Lower leg skin (tissue), 4 donors: ENCODE results near the gene TACR2. TPM values are rescaled to one million over a fixed set of nuclear protein-coding genes. Genes with fewer than 3 reads are reported as not detected.
A peak's percentile ranks its signal among the peaks of the same experiment; 100 is the strongest.

Experiments
- DNase-seq, 2 donors: peaks; one replicate each; pipeline ENCODE4 v3.0.0-alpha.2; 2019; ENCODE audit warnings: low spot score in 2 of 2
- H3K4me3 ChIP-seq: fragments of 200-600 bp; sonication (generic); 2 replicates; pipeline ENCODE4 v1.5.1; 2017; ENCODE audit warnings: mild to moderate bottlenecking, low read depth; ENCODE audit not compliant: poor library complexity, severe bottlenecking
- CTCF ChIP-seq, 3 donors: fragments of 450-650 bp; IDR thresholded peaks; one replicate each; pipeline ENCODE4 v1.5.1; 2016; ENCODE audit warnings: antibody characterized with exemption in 3 of 3, mild to moderate bottlenecking in 3 of 3, moderate library complexity in 2 of 3
- POLR2A ChIP-seq, 2 donors: fragments of 450-650 bp; IDR thresholded peaks; one replicate each; pipeline ENCODE4 v1.6.1; 2016 to 2017; ENCODE audit warnings: antibody characterized with exemption in 2 of 2, mild to moderate bottlenecking in 1 of 2, moderate library complexity in 1 of 2
- WGBS, 2 donors: methylation state at CpG; one replicate each; pipeline ENCODE4 v1.1.5; 2018; 5-methylcytosine and 5-hydroxymethylcytosine counted together
- intact Hi-C: fragments of 100-400 bp; cut with DNase I; formaldehyde crosslinking; loops from one replicate; pipeline ENCODE4 v1.15.0; 2023; ENCODE audit warnings: low total_unique reads
- total RNA-seq, 4 donors: library from RNA; depleted of rRNA; stranded (reverse); fragments of >200 nt; gene quantifications; one replicate each; pipeline ENCODE4 v1.1.0, GENCODE V29; 2016

Gene TACR2
- total RNA-seq, 4 donors from 2014 or later: 0.29 to 1.8 (median 1.7) TPM; not detected in 1

DNA sequence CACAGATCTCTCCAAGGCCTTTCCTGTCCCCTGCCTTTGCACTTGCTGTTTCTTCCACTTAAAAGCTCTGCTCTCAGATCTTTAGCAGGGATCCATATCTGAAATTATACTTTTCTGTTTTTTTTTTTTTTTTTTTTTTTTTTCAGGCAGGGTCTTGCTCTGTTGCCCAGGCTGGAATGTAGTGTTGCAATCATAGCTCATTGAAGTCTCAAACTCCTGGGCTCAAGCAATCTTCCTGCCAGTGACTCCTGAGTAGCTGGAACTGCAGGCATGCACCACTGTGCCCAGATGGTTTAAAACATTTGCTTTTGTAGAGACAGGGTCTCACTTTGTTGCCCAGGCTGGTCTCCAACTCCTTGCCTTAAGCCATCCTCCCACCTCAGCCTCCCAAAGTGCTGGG is 29.5 kb upstream of the TACR2 start:
- DNase-seq: no peak
- intact Hi-C loops: no loop called here

DNA sequence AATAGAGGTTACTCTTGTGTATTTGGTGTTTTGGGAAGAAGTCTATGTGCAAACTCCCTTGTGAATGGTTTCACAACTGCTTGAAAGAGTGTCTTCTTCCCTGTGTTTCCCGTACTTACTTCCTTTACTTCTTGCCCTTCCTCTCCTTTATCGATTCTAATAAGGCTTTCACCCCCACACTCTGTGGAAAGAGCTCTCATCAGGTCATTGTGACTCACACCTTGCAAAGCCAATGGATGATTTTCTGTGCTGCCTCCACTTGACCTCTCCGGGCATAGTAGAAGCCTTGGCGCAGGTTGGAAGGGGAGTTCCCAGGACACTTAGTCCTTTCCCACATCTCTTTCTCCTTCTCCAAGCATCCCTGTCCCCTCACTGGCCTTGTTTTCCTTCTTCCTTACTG is 28.3 kb upstream of the TACR2 start:
- WGBS, 2 donors: 85 to 92% methylated on average over 4 of the region's 4 CpGs
- TF ChIP-seq CTCF (IDR thresholded peaks at IDR 0.05): no peak
- TF ChIP-seq POLR2A (IDR thresholded peaks at IDR 0.05): no peak
- no peak overlapping the region for H3K4me3 ChIP-seq
- intact Hi-C loops: no loop called here
- no peak for DNase-seq

More for the DNA sequence above, 29.5 kb upstream of the TACR2 start:
- no peak for TF ChIP-seq CTCF (IDR thresholded peaks at IDR 0.05)
- TF ChIP-seq POLR2A (IDR thresholded peaks at IDR 0.05): no peak
- H3K4me3 ChIP-seq: no peak overlapping the region

- peak in 1 of 2 donors; percentile 14 for DNase-seq
- TF ChIP-seq POLR2A (IDR thresholded peaks at IDR 0.05) (no peak), CTCF (IDR thresholded peaks at IDR 0.05) (no peak)
- WGBS, 2 donors: 67 to 77% methylated on average over 1 of the region's 1 CpG
- intact Hi-C loops: no loop called here
- no peak overlapping the region for H3K4me3 ChIP-seq
Measured at GRCh38 chr10:69443354-69443753, 26.6 kb upstream of the TACR2 start.

GRCh38 chr10:69439813-69440506 is 23.2 kb upstream of the TACR2 start:
- TF ChIP-seq CTCF (IDR thresholded peaks at IDR 0.05): no peak
- no peak for TF ChIP-seq POLR2A (IDR thresholded peaks at IDR 0.05)
- 32 to 36% methylated on average over 5 of the region's 5 CpGs for WGBS, 2 donors
- intact Hi-C loops: no loop called here
- DNase-seq: peak in 1 of 2 donors; percentile 77
- H3K4me3 ChIP-seq: no peak overlapping the region

- peak; percentile 63 to 86 for DNase-seq
- intact Hi-C loops: no loop called here
- 12 to 15% methylated on average over 2 to 5 of the region's 5 CpGs for whole genome bisulfite sequencing, 2 donors
- TF ChIP-seq CTCF (IDR thresholded peaks at IDR 0.05): no peak
- no peak for TF ChIP-seq POLR2A (IDR thresholded peaks at IDR 0.05)
- no peak overlapping the region for H3K4me3 ChIP-seq
Measured at GRCh38 chr10:69439350-69439739, 22.6 kb upstream of the TACR2 start.
